Stimulated activated CD4-positive, alpha-beta T cell treated with anti-CD3 and anti-CD28 coated beads, Interleukin-15, amount 100 ng/mL, for 24 hours (primary cell): ENCODE measurements around the gene RAD21L1.
A peak's percentile ranks its signal among the peaks of the same experiment; 100 is the strongest.
"Not testable (repeated sequence)": the region's sequence is repeated elsewhere in the genome, so short reads cannot be mapped to it uniquely, and the experiment has no call there.

Experiments used
- DNase-seq: peaks from one replicate; pipeline ENCODE4 v3.0.0-alpha.2; 2020

RAD21L1 gene

GRCh38 chr20:1232286-1233111 is 6.7 kb downstream of the RAD21L1 start:
- no peak for DNase-seq

GRCh38 chr20:1240549-1240948 is 14.7 kb downstream of the RAD21L1 start:
- DNase-seq = no peak

DNA sequence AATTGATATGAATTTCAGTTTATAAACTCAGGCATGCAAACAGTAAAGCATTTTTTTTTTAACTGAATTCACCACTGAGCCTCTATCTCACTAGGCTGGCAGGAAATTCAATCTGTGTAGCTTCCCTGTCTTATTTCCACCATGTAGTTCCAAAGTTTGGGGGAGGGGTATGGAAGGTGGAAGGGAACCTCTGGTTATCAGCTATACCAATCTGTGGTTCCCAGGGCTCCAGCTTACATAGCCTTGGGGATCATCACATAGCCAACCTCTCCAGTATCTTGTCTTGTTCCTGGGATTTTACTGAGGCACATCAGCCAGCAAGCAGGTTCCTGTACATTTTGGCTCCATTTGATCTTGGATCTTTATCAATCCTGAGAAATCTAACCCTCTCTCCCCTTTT is 15.6 kb downstream of the RAD21L1 start:
- DNase-seq = no peak

DNA sequence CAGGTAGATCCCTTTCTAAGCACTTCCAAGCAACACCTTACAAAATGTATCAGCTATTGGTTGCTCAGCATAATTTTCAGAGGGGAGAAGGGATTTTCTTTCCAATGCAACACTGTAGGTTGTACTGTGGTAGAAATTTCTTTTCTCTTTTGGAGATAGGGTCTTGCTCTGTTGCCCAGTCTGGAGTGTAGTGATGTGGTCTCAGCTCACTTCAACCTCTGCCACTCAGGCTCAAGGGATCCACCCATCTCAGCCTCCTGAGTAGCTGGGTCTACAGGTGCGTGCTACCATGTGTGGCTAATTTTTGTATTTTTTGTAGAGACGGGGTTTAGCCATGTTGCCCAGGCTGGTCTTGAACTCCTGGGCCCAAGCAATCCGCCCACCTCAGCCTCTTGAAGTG is 16.3 kb downstream of the RAD21L1 start:
- no peak for DNase-seq

DNA sequence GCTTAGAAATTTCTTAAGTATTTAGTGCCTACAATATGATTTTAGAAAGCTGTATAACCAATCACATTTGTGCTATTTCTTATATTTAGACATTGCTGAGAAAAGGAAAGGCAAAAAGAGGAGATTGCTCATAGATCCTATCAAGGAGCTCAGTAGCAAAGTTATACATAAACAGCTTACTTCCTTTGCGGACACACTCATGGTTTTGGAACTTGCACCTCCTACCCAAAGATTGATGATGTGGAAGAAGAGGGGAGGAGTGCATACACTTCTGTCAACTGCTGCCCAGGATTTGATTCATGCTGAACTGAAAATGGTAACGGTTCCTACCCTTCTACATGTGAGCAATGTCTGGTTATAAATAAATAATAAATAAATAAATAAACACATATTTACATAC is 16.7 kb downstream of the RAD21L1 start:
- DNase-seq = no peak

DNA sequence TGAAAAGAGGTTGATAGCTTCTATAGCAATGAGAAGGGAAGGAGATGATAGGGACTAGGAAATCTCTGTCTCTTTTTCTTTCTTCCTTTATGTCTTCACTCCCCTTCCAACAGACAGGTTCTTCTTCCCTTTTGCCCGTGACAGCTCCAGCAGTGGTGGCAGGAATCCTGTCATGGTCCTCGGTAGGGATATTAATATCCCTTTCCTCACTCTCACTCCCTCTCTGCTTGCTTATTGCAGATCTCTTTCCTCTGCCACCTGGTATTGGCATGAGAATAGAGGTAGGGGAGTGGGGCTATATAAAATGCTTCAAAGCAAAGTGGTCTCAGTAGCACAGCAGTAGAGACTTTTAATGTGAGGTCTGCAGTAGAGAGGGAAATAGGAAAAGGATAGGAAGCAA is 19.7 kb downstream of the RAD21L1 start:
- no peak for DNase-seq

DNA sequence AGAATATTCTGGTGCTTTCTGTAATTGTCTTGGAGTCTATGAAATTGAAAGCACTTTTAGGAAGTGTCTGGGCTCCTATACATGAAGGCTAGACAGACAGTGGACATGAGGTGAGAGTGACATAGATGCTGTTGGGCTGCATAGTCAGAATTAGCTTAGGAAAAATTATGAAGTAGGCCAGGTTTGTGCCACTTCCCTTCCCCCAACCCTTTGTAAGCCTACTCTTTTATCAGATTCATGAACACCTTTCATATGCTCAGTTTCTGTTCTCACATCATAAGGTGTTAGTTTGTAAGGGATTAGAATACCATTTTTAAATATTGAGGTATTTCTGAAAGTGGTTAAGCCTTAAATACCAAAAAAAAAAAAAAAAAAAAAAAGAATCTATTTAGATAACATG is 21.8 kb downstream of the RAD21L1 start:
- no peak for DNase-seq

DNA sequence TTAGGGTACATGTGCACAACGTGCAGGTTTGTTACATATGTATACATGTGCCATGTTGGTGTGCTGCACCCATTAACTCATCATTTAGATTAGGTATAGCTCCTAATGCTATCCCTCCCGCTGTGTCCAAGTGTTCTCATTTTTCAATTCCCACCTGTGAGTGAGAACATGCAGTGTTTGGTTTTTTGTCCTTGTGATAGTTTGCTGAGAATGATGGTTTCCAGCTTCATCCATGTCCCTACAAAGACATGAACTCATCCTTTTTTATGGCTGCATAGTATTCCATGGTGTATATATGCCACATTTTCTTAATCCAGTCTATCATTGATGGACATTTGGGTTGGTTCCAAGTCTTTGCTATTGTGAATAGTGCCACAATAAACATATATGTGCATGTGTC is 24.4 kb downstream of the RAD21L1 start:
- DNase-seq = not testable (repeated sequence)

- no peak for DNase-seq
These were observed 26.6 kb downstream of the RAD21L1 start for GRCh38 chr20:1252416-1252815.

- DNase-seq = no peak
These were observed 28.4 kb downstream of the RAD21L1 start for GRCh38 chr20:1254254-1254653.

GRCh38 chr20:1255675-1256074 is 29.8 kb downstream of the RAD21L1 start:
- DNase-seq = no peak

DNA sequence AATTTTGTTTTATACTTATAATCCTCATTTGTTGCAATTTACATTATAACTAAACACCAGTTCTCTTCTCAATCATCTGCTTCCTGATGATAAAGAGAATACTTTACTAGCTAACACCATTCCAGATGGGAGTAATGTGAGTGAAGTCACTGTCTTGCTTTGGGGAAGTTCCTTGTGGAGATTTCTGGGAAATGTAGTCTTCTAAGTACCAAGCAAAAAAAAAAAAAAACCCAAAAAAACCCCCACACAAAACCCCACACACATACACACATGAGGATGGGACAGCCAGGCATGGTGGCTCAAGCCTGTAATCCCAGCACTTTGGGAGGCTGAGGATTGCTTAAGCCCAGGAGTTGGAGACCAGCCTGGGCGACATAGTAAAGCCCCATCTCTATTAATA is 38.0 kb downstream of the RAD21L1 start:
- no peak for DNase-seq

DNA sequence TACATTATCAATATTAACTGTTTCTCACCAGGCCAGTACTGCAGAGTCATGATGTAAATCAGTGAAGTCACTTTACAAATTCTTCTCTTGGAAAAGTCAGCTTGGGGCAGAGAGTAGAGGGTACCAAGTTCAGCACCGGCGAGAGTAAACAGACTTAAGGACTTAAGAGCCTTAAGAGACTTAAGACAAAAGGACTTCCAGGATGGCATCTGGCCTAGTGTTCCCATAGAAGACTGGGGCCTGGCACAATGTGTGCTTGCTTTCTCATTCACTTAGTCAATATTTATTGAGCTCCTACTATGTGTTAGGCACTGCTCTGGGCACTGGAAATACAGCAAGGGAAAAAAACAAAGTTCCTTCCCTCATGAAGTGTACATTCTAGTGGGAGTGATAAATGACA is 38.9 kb downstream of the RAD21L1 start:
- DNase-seq = no peak

- no peak for DNase-seq
These were observed 39.5 kb downstream of the RAD21L1 start for GRCh38 chr20:1265226-1265915.

DNA sequence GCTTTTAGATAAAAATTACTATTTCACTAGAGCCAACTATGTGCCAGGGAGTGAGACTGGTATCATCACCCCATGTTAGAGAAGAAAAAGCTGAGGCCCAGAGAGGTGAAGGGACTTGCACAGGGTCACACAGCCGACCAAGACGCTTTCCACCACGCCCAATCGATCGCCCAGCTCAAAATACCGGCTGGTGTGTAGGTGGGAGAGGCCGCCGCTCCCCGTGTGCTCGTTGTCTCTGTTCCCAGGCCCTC is 40.0 kb downstream of the RAD21L1 start:
- DNase-seq = no peak

- peak; percentile 83 for DNase-seq
These were observed 40.5 kb downstream of the RAD21L1 start, which contains the start of gene SNPH for GRCh38 chr20:1266167-1266973. Gene SNPH (plus strand): TSS chr20:1266294. CDS start chr20:1296240, 29,946 bp downstream.

DNA sequence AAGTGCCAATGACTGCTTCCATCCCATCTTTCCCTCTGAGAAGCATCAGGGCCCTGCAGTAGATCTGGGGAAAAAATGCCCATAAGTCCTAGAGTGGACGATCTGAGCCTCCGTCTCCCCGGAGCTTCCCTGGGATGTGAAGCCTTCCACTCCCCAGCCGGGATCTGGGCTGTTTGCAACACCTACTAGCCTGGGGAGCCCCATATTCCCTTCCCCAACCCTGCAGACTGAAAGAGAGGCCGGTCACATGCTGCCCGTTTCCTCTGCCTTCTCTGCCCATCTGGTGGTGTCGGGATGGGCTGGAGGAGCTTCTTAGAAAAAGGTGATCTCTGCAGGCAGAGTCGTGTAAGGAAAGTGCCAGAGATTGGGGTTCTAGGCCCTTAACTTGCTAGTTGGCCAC is 41.3 kb downstream of the RAD21L1 start:
- no peak for DNase-seq

GRCh38 chr20:1267809-1268374 is 42.0 kb downstream of the RAD21L1 start:
- DNase-seq = no peak

DNA sequence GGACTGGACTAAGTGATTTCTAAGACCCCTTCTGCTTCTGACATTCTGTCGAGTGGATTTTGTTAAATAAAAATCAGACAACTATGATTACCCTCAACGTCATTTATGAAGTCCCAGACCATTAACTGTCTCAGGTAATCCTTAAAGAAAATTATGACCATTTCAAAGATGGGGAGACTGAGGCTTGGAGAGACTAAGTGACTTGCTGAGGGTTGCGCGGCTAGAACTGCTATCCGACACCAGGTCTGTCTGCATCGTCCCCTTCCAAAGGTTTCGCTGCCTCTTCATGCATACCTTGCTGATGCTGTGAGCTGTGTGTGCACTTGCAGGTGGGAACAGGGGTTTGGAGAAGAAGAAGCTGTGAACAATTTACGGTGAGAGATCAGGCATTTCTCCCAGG is 43.4 kb downstream of the RAD21L1 start:
- no peak for DNase-seq

DNA sequence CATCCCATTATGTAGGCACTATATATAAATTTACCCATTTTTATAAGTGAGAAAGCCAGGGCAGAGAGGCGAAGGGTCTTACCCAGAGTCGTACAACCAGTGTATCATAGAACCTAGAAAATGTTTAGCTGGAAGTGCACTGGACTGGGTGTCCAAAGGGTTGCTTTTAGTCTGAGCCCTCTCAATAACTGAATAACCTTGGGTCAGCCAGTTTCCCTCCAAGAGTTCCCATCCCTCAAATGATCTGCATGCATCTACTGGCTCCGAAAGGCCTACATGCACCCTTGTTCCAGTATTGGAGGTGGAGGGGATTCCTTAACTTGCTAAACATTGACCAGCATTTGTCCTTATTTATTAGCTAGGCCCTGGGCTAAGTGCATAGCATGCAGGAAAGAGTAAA is 44.0 kb downstream of the RAD21L1 start:
- DNase-seq = no peak

- no peak for DNase-seq
These were observed 46.7 kb downstream of the RAD21L1 start for GRCh38 chr20:1272368-1273100.

DNA sequence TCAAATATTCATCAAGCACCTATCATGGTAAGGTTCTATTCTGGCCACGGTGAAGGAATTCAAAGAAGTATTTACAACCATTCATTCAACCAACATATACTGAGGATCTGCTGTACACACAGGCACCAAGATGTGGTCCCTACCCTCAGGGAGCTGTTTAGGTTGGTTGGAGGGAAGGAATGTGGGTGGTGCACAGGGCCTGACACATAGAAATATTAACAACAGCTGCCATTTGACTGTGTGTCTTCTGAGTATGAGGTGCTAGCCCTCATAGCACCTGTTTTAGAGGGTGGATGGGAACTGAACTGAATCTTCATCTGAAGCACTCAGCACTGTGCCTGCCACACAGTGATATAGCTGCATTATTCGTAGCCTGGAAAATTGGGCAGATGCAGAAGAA is 47.5 kb downstream of the RAD21L1 start:
- no peak for DNase-seq
